ENCODE measurements around the gene TXLNB.
A peak's percentile ranks its signal among the peaks of the same experiment; 100 is the strongest.
"Not testable (repeated sequence)": the region's sequence is repeated elsewhere in the genome, so short reads cannot be mapped to it uniquely, and the experiment has no call there.

Gene TXLNB

DNA sequence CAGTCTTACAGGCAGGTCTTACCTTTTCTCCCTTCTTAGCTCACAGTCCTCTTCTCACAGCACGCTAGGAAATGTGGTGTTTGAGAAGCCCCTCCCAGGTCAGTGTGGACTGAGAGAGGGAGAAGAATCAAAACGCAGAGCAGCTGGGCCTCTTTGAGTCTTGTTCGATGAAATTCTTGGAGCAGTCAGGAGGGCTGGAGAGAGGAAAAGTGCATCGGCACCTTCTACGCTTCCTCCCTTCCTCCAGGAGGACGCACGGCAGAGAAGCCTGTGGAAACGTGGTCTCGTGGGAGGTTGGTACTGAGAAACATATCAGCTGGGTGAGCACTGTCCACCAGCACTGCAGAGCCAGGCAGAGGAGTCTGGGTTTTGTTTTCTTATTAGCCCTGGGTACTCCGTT lies 52.7 kb downstream of the TXLNB start:
- Histone ChIP-seq H3K9me3 (ENCODE audit: low read length) (0 out of 2 replicates have a peak, but pooled peaks cover 3% of the 10 kb centered on the region), H2AFZ (ENCODE audit: low read length) (0 out of 2 replicates have a peak overlapping the region, but pooled peaks have one; percentile 49), H3K9ac (ENCODE audit: low read length) (no peak overlapping the region), H3K79me2 (ENCODE audit: insufficient read depth, low read length) (no peaks in the 10 kb centered on the region), H3K9me2 (ENCODE audit: low read depth, low read length) (no peaks in the 10 kb centered on the region), H4K20me1 (ENCODE audit: insufficient read depth, low read length) (no peaks in the 10 kb centered on the region), H3K36me3 (ENCODE audit: insufficient read depth, low read length) (no peaks in the 10 kb centered on the region; the same call in 1 of the 2 replicates), H3K4me3 (ENCODE audit: low read depth, low read length, poor library complexity, severe bottlenecking) (no peak overlapping the region), H3K4me1 (ENCODE audit: insufficient read depth, low read length, severe bottlenecking) (peaks cover 15% of the 10 kb centered on the region), H3K27ac (ENCODE audit: low read depth, low read length, poor library complexity, severe bottlenecking) (no peak overlapping the region), H3F3A (ENCODE audit: insufficient read depth, low read length) (no peaks in the 10 kb centered on the region), H3K4me2 (ENCODE audit: low read length) (no peak overlapping the region), H3K27me3 (ENCODE audit: insufficient read depth, low read length) (no peaks in the 10 kb centered on the region)
- TF ChIP-seq, protein P1, sequence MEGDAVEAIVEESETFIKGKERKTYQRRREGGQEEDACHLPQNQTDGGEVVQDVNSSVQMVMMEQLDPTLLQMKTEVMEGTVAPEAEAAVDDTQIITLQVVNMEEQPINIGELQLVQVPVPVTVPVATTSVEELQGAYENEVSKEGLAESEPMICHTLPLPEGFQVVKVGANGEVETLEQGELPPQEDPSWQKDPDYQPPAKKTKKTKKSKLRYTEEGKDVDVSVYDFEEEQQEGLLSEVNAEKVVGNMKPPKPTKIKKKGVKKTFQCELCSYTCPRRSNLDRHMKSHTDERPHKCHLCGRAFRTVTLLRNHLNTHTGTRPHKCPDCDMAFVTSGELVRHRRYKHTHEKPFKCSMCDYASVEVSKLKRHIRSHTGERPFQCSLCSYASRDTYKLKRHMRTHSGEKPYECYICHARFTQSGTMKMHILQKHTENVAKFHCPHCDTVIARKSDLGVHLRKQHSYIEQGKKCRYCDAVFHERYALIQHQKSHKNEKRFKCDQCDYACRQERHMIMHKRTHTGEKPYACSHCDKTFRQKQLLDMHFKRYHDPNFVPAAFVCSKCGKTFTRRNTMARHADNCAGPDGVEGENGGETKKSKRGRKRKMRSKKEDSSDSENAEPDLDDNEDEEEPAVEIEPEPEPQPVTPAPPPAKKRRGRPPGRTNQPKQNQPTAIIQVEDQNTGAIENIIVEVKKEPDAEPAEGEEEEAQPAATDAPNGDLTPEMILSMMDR (IDR thresholded peaks at IDR 0.05; ENCODE audit: low read length), result no peak
- no peak for TF ChIP-seq EZH2 (IDR thresholded peaks at IDR 0.05; ENCODE audit: borderline replicate concordance, low read length)

DNA sequence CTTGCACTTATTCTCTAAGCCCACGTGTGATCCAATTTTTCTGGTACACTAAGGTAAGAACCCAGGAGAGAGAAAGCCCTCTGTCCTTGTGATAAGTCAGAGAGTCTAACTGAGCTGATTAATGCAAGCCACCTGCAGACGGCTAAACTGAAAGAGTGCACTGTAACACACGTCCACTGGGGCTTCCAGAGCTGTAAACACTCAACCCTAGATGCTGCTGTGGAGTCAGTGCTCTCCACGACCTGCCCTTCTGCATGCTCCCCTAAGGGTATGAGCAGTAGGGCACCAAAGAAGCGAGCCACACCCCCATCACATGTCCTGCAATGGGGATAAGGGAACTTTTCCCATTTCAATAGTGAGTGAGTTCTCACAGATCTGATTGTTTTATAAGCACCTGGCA lies 55.7 kb downstream of the TXLNB start:
- no peak overlapping the region for H3K4me2 ChIP-seq (ENCODE audit: low read length)
- no peaks in the 10 kb centered on the region for H3K27me3 ChIP-seq (ENCODE audit: insufficient read depth, low read length)
- TF ChIP-seq, protein P1 (IDR thresholded peaks at IDR 0.05; ENCODE audit: low read length), result 0 out of 2 replicates have a peak, but pooled peaks have one; percentile 4
- TF ChIP-seq EZH2 (IDR thresholded peaks at IDR 0.05; ENCODE audit: borderline replicate concordance, low read length), result no peak
- no peak overlapping the region for H2AFZ ChIP-seq (ENCODE audit: low read length)
- H3K79me2 ChIP-seq (ENCODE audit: insufficient read depth, low read length), result no peaks in the 10 kb centered on the region
- no peak overlapping the region for H3K4me3 ChIP-seq (ENCODE audit: low read depth, low read length, poor library complexity, severe bottlenecking)
- peak overlapping the region; percentile 39 for H3K27ac ChIP-seq (ENCODE audit: low read depth, low read length, poor library complexity, severe bottlenecking)
- H3K9ac ChIP-seq (ENCODE audit: low read length), result no peak overlapping the region
- no peaks in the 10 kb centered on the region for H4K20me1 ChIP-seq (ENCODE audit: insufficient read depth, low read length)
- peaks cover 19% of the 10 kb centered on the region for H3K4me1 ChIP-seq (ENCODE audit: insufficient read depth, low read length, severe bottlenecking)
- peaks cover 6% of the 10 kb centered on the region; the same call in 1 of the 2 replicates for H3K9me3 ChIP-seq (ENCODE audit: low read length)
- no peaks in the 10 kb centered on the region; the same call in 1 of the 2 replicates for H3K36me3 ChIP-seq (ENCODE audit: insufficient read depth, low read length)
- H3F3A ChIP-seq (ENCODE audit: insufficient read depth, low read length), result no peaks in the 10 kb centered on the region
- no peaks in the 10 kb centered on the region for H3K9me2 ChIP-seq (ENCODE audit: low read depth, low read length)

DNA sequence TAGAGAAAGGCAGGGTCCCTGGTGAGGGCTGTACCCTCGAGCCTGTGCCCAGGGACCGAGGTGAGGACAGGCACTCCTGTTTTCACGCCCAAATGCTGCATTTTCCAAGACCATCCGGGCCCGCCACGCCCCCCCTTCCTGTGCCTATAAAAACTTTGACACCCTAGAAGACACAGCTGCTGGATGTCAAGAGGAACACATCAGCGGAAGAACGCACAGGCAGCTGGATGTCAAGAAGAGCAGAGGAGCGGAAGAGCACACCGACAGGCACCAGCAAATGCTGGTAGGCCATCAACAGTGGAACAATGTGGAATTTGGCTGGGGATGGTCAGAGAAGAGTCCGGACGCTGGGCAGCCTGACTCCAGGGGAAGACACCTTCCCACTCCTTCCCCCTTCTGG lies 56.1 kb downstream of the TXLNB start:
- Histone ChIP-seq H2AFZ (ENCODE audit: low read length) (no peak overlapping the region), H3K9ac (ENCODE audit: low read length) (no peak overlapping the region), H3K9me2 (ENCODE audit: low read depth, low read length) (no peaks in the 10 kb centered on the region), H3K79me2 (ENCODE audit: insufficient read depth, low read length) (no peaks in the 10 kb centered on the region), H3K4me2 (ENCODE audit: low read length) (no peak overlapping the region), H3K4me3 (ENCODE audit: low read depth, low read length, poor library complexity, severe bottlenecking) (no peak overlapping the region), H3K4me1 (ENCODE audit: insufficient read depth, low read length, severe bottlenecking) (peaks cover 19% of the 10 kb centered on the region), H3K27ac (ENCODE audit: low read depth, low read length, poor library complexity, severe bottlenecking) (peak overlapping the region; percentile 39), H3K27me3 (ENCODE audit: insufficient read depth, low read length) (no peaks in the 10 kb centered on the region), H4K20me1 (ENCODE audit: insufficient read depth, low read length) (no peaks in the 10 kb centered on the region), H3F3A (ENCODE audit: insufficient read depth, low read length) (no peaks in the 10 kb centered on the region), H3K9me3 (ENCODE audit: low read length) (peaks cover 6% of the 10 kb centered on the region; the same call in 1 of the 2 replicates), H3K36me3 (ENCODE audit: insufficient read depth, low read length) (no peaks in the 10 kb centered on the region; the same call in 1 of the 2 replicates)
- no peak for TF ChIP-seq EZH2 (IDR thresholded peaks at IDR 0.05; ENCODE audit: borderline replicate concordance, low read length)
- TF ChIP-seq, protein P1 (IDR thresholded peaks at IDR 0.05; ENCODE audit: low read length), result no peak

DNA sequence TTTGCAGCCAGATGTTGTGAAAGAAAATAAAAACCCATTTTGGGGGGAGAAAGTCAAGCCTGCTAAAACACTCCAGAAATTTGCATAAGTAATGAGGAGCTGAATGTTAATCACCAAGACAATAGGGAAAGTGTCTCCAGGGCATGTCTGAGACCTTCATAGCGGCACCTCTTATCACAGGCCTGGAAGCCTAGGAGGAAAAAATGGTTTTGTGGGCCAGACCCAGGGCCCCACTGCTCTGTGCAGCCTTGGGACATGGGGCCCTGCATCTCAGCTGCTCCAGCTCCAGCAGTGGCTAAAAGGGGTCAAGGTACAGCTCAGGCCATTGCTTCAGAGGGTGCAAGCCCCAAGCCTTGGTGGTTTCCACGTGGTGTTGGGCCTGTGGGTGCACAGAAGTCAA lies 57.6 kb downstream of the TXLNB start:
- not testable (repeated sequence) for H3K36me3 ChIP-seq (ENCODE audit: insufficient read depth, low read length); H3K27ac ChIP-seq (ENCODE audit: low read depth, low read length, poor library complexity, severe bottlenecking); H3K27me3 ChIP-seq (ENCODE audit: insufficient read depth, low read length); H3K9ac ChIP-seq (ENCODE audit: low read length); H3K4me3 ChIP-seq (ENCODE audit: low read depth, low read length, poor library complexity, severe bottlenecking); H3K79me2 ChIP-seq (ENCODE audit: insufficient read depth, low read length); H3K4me2 ChIP-seq (ENCODE audit: low read length); H3K9me2 ChIP-seq (ENCODE audit: low read depth, low read length); H3K9me3 ChIP-seq (ENCODE audit: low read length); H2AFZ ChIP-seq (ENCODE audit: low read length); H4K20me1 ChIP-seq (ENCODE audit: insufficient read depth, low read length); H3F3A ChIP-seq (ENCODE audit: insufficient read depth, low read length)
- peaks cover 28% of the 10 kb centered on the region for H3K4me1 ChIP-seq (ENCODE audit: insufficient read depth, low read length, severe bottlenecking)
